Calu3 (cell line): ENCODE results near the gene TIGD6. TPM values are rescaled to one million over a fixed set of nuclear protein-coding genes. Genes with fewer than 3 reads are reported as not detected.

ENCODE experiments used
- BruUV-seq: library from RNA; stranded (reverse); fragments of 400-500 nt; replicated peaks from 2 replicates; lab custom pipeline; 2021; lab: Mats Ljungman, UMichigan
- CTCF ChIA-PET: fragments of 300-600 bp; sonication (Branson Sonifier 250); formaldehyde crosslinking; loops from one replicate; lab custom pipeline; 2022; ENCODE audit warnings: antibody characterized with exemption; lab: Charles Lee
- DNase-seq: peaks from one replicate; pipeline ENCODE4 v3.0.0; 2022
- H3K27ac Mint-ChIP-seq: one replicate; pipeline ENCODE4 v1.8.0; 2022; ENCODE audit warnings: mixed read lengths; ENCODE audit not compliant: unreplicated experiment
- H3K27me3 Mint-ChIP-seq: one replicate; pipeline ENCODE4 v1.8.0; 2022; ENCODE audit warnings: mixed read lengths; ENCODE audit not compliant: unreplicated experiment
- H3K36me3 Mint-ChIP-seq: one replicate; pipeline ENCODE4 v1.8.0; 2022; ENCODE audit warnings: mild to moderate bottlenecking, moderate library complexity, mixed read lengths; ENCODE audit not compliant: insufficient read depth, unreplicated experiment
- H3K4me1 Mint-ChIP-seq: one replicate; pipeline ENCODE4 v1.8.0; 2022; ENCODE audit warnings: mild to moderate bottlenecking, low read depth, mixed read lengths; ENCODE audit not compliant: unreplicated experiment
- H3K4me3 Mint-ChIP-seq: one replicate; pipeline ENCODE4 v1.8.0; 2022; ENCODE audit warnings: mild to moderate bottlenecking, low read depth, moderate library complexity, mixed read lengths; ENCODE audit not compliant: unreplicated experiment
- H3K9me3 Mint-ChIP-seq: one replicate; pipeline ENCODE4 v1.8.0; 2022; ENCODE audit warnings: low read depth, mixed read lengths; ENCODE audit not compliant: unreplicated experiment
- intact Hi-C: fragments of 100-400 bp; cut with micrococcal nuclease; formaldehyde crosslinking; loops from one replicate; pipeline ENCODE4 v1.10.0; 2022; ENCODE audit not compliant: unreplicated experiment
- total RNA-seq: library from RNA; stranded (reverse); gene quantifications from 2 replicates; pipeline ENCODE4 v1.2.3, GENCODE V29; 2022
- TF ChIP-seq, protein P1 (sequence below): fragments of 200-600 bp; IDR thresholded peaks from one replicate; pipeline ENCODE4 v1.8.0; 2022; ENCODE audit warnings: antibody characterized with exemption; ENCODE audit not compliant: unreplicated experiment

Gene TIGD6
- total RNA-seq, 1 experiment from 2014 or later: 5.2 TPM

DNA sequence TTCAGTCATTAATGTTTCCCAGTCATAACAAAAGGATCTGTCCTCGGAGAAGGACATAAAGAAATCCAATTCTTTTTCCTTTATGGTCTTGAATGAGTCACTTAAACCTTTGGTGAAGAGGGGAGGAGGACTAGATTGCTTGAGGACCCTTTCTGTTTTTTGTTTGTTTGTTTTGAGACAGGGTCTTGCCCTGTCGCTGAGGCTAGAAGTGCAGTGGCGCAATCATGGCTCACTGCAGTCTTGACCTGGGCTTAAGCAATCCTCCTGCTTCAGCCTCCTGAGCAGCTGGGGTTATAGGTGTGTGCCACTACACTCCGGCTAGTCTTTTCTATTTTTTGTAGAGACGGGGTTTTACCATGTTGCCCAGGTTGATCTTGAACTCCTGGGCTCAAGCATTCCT is 12.3 kb downstream of the TIGD6 start:
- intact Hi-C loops: no loop called here
- Mint-ChIP-seq H3K4me1 (peaks cover 13% of the 10 kb centered on the region), H3K27ac (no peak overlapping the region), H3K4me3 (no peak overlapping the region), H3K9me3 (no peaks in the 10 kb centered on the region), H3K27me3 (no peaks in the 10 kb centered on the region), H3K36me3 (no peaks in the 10 kb centered on the region)
- TF ChIP-seq, protein P1, sequence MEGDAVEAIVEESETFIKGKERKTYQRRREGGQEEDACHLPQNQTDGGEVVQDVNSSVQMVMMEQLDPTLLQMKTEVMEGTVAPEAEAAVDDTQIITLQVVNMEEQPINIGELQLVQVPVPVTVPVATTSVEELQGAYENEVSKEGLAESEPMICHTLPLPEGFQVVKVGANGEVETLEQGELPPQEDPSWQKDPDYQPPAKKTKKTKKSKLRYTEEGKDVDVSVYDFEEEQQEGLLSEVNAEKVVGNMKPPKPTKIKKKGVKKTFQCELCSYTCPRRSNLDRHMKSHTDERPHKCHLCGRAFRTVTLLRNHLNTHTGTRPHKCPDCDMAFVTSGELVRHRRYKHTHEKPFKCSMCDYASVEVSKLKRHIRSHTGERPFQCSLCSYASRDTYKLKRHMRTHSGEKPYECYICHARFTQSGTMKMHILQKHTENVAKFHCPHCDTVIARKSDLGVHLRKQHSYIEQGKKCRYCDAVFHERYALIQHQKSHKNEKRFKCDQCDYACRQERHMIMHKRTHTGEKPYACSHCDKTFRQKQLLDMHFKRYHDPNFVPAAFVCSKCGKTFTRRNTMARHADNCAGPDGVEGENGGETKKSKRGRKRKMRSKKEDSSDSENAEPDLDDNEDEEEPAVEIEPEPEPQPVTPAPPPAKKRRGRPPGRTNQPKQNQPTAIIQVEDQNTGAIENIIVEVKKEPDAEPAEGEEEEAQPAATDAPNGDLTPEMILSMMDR: no peak
- DNase-seq: no peak
- no TSS peak for BruUV-seq
- CTCF ChIA-PET: no interaction called here

GRCh38 chr5:149982505-149982904 is 17.9 kb downstream of the TIGD6 start:
- BruUV-seq: no TSS peak
- no peaks in the 10 kb centered on the region for H3K4me1 Mint-ChIP-seq
- intact Hi-C loops: no loop called here
- peaks cover 12% of the 10 kb centered on the region for H3K36me3 Mint-ChIP-seq
- H3K4me3 Mint-ChIP-seq: no peak overlapping the region
- H3K27ac Mint-ChIP-seq: no peak overlapping the region
- CTCF ChIA-PET: no interaction called here
- TF ChIP-seq, protein P1: no peak
- H3K27me3 Mint-ChIP-seq: no peaks in the 10 kb centered on the region
- H3K9me3 Mint-ChIP-seq: no peaks in the 10 kb centered on the region
- no peak for DNase-seq

DNA sequence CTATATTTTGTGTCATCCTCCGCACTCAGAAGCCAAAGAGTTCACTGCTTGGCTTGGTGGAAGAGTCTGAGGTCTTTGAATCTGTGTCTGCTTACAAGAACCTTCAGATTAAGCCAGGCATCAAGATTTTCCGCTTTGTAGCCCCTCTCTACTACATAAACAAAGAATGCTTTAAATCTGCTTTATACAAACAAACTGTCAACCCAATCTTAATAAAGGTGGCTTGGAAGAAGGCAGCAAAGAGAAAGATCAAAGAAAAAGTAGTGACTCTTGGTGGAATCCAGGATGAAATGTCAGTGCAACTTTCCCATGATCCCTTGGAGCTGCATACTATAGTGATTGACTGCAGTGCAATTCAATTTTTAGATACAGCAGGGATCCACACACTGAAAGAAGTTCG is 19.2 kb downstream of the TIGD6 start:
- no peaks in the 10 kb centered on the region for H3K27me3 Mint-ChIP-seq
- DNase-seq: no peak
- CTCF ChIA-PET: no interaction called here
- intact Hi-C loops: no loop called here
- TF ChIP-seq, protein P1: no peak
- H3K9me3 Mint-ChIP-seq: no peaks in the 10 kb centered on the region
- peaks cover 17% of the 10 kb centered on the region for H3K36me3 Mint-ChIP-seq
- H3K4me3 Mint-ChIP-seq: no peak overlapping the region
- no TSS peak for BruUV-seq
- no peaks in the 10 kb centered on the region for H3K4me1 Mint-ChIP-seq
- no peak overlapping the region for H3K27ac Mint-ChIP-seq

- no peak for DNase-seq
- Mint-ChIP-seq H3K9me3 (no peaks in the 10 kb centered on the region), H3K27ac (no peak overlapping the region), H3K4me1 (no peaks in the 10 kb centered on the region), H3K36me3 (peaks cover 17% of the 10 kb centered on the region), H3K4me3 (no peak overlapping the region), H3K27me3 (no peaks in the 10 kb centered on the region)
- TF ChIP-seq, protein P1: no peak
- CTCF ChIA-PET: no interaction called here
- intact Hi-C loops: no loop called here
- no TSS peak for BruUV-seq
Measured at GRCh38 chr5:149979896-149980295, 20.6 kb downstream of the TIGD6 start.
